ENCODE data around the gene VPS52.
A peak's percentile ranks its signal among the peaks of the same experiment; 100 is the strongest.

Gene VPS52, protein sequence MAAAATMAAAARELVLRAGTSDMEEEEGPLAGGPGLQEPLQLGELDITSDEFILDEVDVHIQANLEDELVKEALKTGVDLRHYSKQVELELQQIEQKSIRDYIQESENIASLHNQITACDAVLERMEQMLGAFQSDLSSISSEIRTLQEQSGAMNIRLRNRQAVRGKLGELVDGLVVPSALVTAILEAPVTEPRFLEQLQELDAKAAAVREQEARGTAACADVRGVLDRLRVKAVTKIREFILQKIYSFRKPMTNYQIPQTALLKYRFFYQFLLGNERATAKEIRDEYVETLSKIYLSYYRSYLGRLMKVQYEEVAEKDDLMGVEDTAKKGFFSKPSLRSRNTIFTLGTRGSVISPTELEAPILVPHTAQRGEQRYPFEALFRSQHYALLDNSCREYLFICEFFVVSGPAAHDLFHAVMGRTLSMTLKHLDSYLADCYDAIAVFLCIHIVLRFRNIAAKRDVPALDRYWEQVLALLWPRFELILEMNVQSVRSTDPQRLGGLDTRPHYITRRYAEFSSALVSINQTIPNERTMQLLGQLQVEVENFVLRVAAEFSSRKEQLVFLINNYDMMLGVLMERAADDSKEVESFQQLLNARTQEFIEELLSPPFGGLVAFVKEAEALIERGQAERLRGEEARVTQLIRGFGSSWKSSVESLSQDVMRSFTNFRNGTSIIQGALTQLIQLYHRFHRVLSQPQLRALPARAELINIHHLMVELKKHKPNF

DNA sequence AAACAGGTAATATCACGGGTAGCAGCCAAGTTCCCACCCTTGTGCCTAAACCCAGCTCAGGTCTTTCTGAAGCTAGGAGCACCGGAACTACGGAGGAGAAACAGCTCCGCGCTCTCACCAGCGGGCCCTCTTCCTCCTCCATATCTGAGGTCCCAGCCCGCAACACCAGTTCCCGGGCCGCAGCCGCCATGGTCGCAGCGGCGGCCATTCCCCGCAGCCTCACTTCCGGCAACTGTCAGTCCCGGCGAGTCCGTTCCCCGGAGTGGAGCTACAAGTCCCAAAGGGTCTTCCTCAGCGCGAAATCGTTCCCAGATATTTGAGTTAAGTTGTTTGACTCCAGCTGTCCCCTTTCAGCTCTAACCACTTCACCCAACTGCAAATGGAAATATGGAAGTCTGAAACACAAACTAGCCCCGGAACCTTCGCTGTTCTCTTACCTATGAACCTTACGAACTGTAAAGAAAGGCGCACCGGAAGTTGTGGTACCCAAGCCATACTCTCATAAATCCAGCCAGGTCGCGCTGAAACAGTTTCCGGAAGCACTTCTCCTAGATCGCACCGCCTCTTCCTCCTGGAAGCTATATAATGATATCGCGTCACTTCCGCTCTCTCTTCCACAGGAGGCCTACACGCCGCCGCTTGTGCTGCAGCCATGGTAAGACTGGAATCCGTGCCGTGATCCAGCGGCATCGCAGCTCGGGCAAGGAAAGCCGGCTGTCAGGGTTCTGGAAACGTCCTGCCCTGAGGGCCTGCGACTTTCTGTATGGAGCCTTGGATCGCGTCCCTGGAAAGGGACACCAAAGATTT, at the start of gene VPS52, which contains the start of gene RPS18:
TSS of gene VPS52 (minus strand) at position 409 of the 807 bp plus-strand sequence. CDS start at position 208, 201 bp downstream.
TSS of gene RPS18 (plus strand) at position 608 of the 807 bp plus-strand sequence. CDS start at position 653, 45 bp downstream.
- TF ChIP-seq, protein P1, sequence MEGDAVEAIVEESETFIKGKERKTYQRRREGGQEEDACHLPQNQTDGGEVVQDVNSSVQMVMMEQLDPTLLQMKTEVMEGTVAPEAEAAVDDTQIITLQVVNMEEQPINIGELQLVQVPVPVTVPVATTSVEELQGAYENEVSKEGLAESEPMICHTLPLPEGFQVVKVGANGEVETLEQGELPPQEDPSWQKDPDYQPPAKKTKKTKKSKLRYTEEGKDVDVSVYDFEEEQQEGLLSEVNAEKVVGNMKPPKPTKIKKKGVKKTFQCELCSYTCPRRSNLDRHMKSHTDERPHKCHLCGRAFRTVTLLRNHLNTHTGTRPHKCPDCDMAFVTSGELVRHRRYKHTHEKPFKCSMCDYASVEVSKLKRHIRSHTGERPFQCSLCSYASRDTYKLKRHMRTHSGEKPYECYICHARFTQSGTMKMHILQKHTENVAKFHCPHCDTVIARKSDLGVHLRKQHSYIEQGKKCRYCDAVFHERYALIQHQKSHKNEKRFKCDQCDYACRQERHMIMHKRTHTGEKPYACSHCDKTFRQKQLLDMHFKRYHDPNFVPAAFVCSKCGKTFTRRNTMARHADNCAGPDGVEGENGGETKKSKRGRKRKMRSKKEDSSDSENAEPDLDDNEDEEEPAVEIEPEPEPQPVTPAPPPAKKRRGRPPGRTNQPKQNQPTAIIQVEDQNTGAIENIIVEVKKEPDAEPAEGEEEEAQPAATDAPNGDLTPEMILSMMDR (IDR thresholded peaks at IDR 0.05; ENCODE audit: control extremely low read depth, extremely low read depth, low read depth, missing control alignments): no peak
- POLR2A ChIA-PET: interaction anchor here (0.6 to 2.0 kb wide), 16 partner anchors 9 to 371 kb away, joined by 3 to 17 read pairs (median 4); partner anchors contain the start of genes HLA-DPA1, PFDN6, RGL2 and TAPBP
- peak; percentile 94 for DNase-seq (ENCODE audit: extremely low spot score)
- CTCF ChIA-PET: interaction anchor here (0.7 to 11.2 kb wide), 8 partner anchors 11 to 433 kb away, joined by 3 to 81 read pairs (median 4); partner anchors contain the start of genes RGL2 and TAP2

DNA sequence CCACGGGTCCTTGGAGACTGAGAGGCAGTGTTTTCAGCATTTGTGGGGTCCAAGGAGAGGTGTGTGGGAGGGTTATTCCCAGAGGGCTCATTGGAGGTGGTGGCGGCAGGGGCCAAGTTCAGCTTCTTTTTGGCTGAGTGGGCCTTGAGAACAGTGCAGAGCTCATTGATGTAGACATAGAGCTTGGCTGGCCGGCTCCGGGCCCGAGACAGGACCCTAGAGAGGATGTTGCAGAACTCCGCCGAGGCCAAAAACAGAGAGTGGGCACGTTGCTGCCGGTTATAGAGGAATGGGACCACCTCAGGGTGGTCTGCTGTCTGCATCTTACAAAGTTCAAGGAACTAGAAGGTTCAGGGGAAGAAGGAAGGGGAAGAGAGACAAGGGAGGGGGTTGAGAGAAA, 49.6 kb upstream of the VPS52 start:
- TF ChIP-seq, protein P1 (IDR thresholded peaks at IDR 0.05; ENCODE audit: control extremely low read depth, extremely low read depth, low read depth, missing control alignments): no peak
- DNase-seq (ENCODE audit: extremely low spot score): no peak
- ChIA-PET POLR2A (interaction anchor here (0.6 kb wide), 1 partner anchor 67 kb away, joined by 3 read pairs; no protein-coding TSS in a partner anchor), CTCF (interaction anchor here (1.0 to 2.0 kb wide), 2 partner anchors 8 to 22 kb away, joined by 3 to 6 read pairs; partner anchors contain the start of gene RGL2)

DNA sequence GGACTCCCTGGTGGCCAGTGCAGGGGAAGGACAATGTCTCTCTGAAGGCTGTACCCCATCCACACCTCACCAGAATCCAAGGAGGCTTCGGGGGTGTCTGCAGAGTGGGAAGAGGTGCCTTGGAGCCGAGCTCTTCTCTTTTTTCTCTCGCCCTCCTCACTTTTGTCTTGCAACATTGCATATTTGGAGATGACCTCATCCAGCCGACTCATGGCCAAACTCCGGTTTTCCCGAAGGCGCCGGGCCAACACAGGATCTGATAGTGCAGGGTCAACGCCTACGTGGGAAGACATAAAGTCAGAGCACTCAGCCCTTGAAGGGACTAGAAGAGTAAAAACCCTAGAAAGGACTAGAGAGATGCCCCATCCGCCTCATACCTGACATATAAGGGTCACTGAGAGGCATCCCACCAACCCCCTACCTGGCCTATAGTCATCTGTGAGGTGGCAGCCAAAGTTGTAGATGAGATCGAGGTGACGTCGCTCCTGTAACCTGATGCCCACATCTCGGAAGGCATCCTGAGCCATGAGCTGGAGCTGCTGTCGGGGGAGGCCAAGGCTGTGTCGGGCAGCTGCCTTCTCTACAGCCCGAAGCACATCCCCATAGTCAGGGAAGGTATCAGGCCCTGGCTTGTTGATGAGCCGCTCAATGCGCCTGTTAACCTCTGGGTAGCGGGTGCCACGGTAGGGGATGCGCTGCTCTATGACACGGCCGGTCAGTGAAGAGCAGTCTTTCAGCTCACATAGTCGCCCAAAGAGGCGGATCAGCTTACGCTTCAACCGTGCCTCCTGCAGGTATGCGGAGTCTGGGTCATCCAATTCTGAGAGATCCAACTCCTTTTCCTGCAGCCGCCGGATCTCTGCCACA, 48.9 kb upstream of the VPS52 start:
- DNase-seq (ENCODE audit: extremely low spot score): no peak
- TF ChIP-seq, protein P1 (IDR thresholded peaks at IDR 0.05; ENCODE audit: control extremely low read depth, extremely low read depth, low read depth, missing control alignments): no peak
- POLR2A ChIA-PET: interaction anchor here (0.6 kb wide), 1 partner anchor 67 kb away, joined by 3 read pairs; no protein-coding TSS in a partner anchor
- CTCF ChIA-PET: interaction anchor here (1.0 to 2.0 kb wide), 2 partner anchors 8 to 22 kb away, joined by 3 to 6 read pairs; partner anchors contain the start of gene RGL2

DNA sequence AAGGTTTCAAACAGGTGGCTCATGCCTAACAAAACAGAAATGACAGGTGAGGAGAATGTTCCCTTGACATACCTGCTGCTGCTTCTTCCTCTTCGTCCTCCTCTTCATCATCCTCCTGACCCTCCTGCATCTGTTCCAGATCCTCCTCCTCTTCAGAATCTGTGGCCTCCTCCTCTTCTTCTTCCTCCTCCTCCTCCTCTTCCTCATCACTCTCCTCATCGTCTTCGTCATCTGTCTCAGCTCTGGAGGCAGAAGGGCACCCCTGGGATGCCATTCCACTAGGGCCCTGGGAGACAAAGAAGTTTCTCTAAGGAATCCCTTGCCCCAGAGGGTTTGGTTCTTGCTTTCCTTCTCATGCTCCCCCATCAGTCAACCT, 48.3 kb upstream of the VPS52 start:
- ChIA-PET CTCF (interaction anchor here (2.0 kb wide), 1 partner anchor 21 kb away, joined by 6 read pairs; the partner anchor contains the start of gene RGL2), POLR2A (no interaction called here)
- TF ChIP-seq, protein P1 (IDR thresholded peaks at IDR 0.05; ENCODE audit: control extremely low read depth, extremely low read depth, low read depth, missing control alignments): no peak
- DNase-seq (ENCODE audit: extremely low spot score): no peak

DNA sequence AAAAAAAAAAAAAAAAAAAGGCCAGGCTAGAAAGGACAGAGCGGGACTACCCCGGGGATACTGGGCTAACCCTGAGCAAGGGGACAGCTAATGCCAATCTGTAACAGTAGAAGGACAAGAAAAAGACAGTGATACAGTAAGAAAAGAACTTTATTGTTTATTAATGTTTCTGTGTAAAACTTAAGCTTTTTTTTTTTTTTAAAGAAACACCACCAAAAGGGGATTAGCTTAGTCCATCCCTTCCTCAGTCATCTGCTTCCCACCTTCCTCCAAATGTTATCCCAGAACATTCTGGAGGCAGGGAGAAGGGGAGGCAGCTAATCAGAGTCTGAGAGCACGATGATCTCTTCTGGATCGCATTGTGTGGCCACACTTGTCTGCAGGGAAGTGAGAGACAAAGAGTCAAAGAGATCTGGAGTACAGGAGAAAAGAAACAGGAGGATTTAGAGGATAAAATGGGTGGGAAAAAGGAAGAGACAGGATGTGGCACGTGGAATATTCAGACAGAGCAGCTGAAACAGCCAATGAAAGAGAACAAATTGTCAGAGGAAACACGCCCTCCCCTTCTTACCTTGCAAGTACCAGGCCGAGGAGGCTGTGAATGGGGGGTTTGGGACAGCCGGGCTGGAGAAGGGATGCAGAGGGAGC, 46.9 kb upstream of the VPS52 start:
- TF ChIP-seq, protein P1 (IDR thresholded peaks at IDR 0.05; ENCODE audit: control extremely low read depth, extremely low read depth, low read depth, missing control alignments): no peak
- POLR2A ChIA-PET: interaction anchor here (0.6 to 1.6 kb wide), 8 partner anchors 18 to 243 kb away, joined by 3 to 17 read pairs (median 6); partner anchors contain the start of genes B3GALT4, HLA-DPB1, RGL2 and RPS18
- CTCF ChIA-PET: interaction anchor here (0.8 to 3.3 kb wide), 7 partner anchors 13 to 208 kb away, joined by 3 to 13 read pairs (median 4); partner anchors contain the start of genes B3GALT4 and RGL2
- no peak for DNase-seq (ENCODE audit: extremely low spot score)

Data from GM10248 (cell line).